Endodermal cell (in vitro differentiated cells): ENCODE measurements around the gene NOS2. TPM values are rescaled to one million over a fixed set of nuclear protein-coding genes. Genes with fewer than 3 reads are reported as not detected.
"Not testable (repeated sequence)": the region's sequence is repeated elsewhere in the genome, so short reads cannot be mapped to it uniquely, and the experiment has no call there.

ENCODE experiments used
- DNase-seq: peaks from one replicate; pipeline ENCODE4 v3.0.0-alpha.2; 2017
- H3K27ac ChIP-seq: 2 replicates; pipeline ENCODE4 v1.5.1; 2013; ENCODE audit warnings: mild to moderate bottlenecking, low read depth, low read length, moderate library complexity
- H3K27me3 ChIP-seq: 2 replicates; pipeline ENCODE4 v1.6.1; 2013; ENCODE audit warnings: mild to moderate bottlenecking, low read length, moderate library complexity; ENCODE audit not compliant: insufficient read depth, control insufficient read depth, poor library complexity, severe bottlenecking
- H3K36me3 ChIP-seq: 2 replicates; pipeline ENCODE4 v1.7.0; 2013; ENCODE audit warnings: mild to moderate bottlenecking, low read length, moderate library complexity; ENCODE audit not compliant: control insufficient read depth, insufficient read depth
- H3K4me1 ChIP-seq: one replicate; pipeline ENCODE4 v1.7.0; 2013; ENCODE audit warnings: low read length; ENCODE audit not compliant: control insufficient read depth, insufficient read depth
- H3K4me3 ChIP-seq: 2 replicates; pipeline ENCODE4 v1.5.1; 2013; ENCODE audit warnings: mild to moderate bottlenecking, low read length, moderate library complexity
- H3K9ac ChIP-seq: 2 replicates; pipeline ENCODE4 v1.6.1; 2013; ENCODE audit warnings: mild to moderate bottlenecking, low read length, moderate library complexity; ENCODE audit not compliant: poor library complexity, severe bottlenecking; ENCODE audit errors: extremely low read depth
- H3K9me3 ChIP-seq: 2 replicates; pipeline ENCODE4 v1.6.1; 2013; ENCODE audit warnings: mild to moderate bottlenecking, low read length, moderate library complexity; ENCODE audit not compliant: control insufficient read depth
- H3K27ac Mint-ChIP-seq: 2 replicates; pipeline ENCODE4 v1.8.0; 2020; ENCODE audit warnings: mixed read lengths
- H3K27me3 Mint-ChIP-seq: 2 replicates; pipeline ENCODE4 v1.8.0; 2021; ENCODE audit warnings: mild to moderate bottlenecking, mixed read lengths; ENCODE audit not compliant: insufficient read depth
- H3K36me3 Mint-ChIP-seq: 2 replicates; pipeline ENCODE4 v1.8.0; 2020; ENCODE audit warnings: low read depth, mixed read lengths
- H3K4me1 Mint-ChIP-seq: 2 replicates; pipeline ENCODE4 v1.8.0; 2020; ENCODE audit warnings: mixed read lengths
- H3K4me3 Mint-ChIP-seq: 2 replicates; pipeline ENCODE4 v1.8.0; 2020; ENCODE audit warnings: mild to moderate bottlenecking, moderate library complexity, mixed read lengths
- H3K9me3 Mint-ChIP-seq: 2 replicates; pipeline ENCODE4 v1.8.0; 2020; ENCODE audit warnings: mild to moderate bottlenecking, mixed read lengths
- WGBS, 2 experiments: methylation state at CpG; one replicate each; pipeline versions ENCODE4 v1.1.5 to v1.1.7; 2013; ENCODE audit warnings: missing lambda C conversion rate in 2 of 2, mixed read lengths in 1 of 2; ENCODE audit not compliant: insufficient coverage in 1 of 2, insufficient read length in 1 of 2; 5-methylcytosine and 5-hydroxymethylcytosine counted together
- total RNA-seq, 2 donors: library from RNA; stranded (reverse); fragmentation: NEBNext Ultra II Directional in 1 of 2; extraction: Animal tissue kit (Norgen Biotek cat#: 25700) in 1 of 2; gene quantifications; 2 replicates in 1 of 2; 3 replicates in 1 of 2; pipeline ENCODE4 v1.2.1, GENCODE V29; 2021
- TF ChIP-seq, protein P1 (sequence below): fragments of 200-600 bp; sonication (generic); conservative IDR thresholded peaks from 2 replicates; pipeline ENCODE4 v1.5.0; 2021; ENCODE audit warnings: antibody characterized with exemption, mild to moderate bottlenecking

The NOS2 gene
- total RNA-seq, 2 donors from 2014 or later, result 0.26 to 0.62 TPM

DNA sequence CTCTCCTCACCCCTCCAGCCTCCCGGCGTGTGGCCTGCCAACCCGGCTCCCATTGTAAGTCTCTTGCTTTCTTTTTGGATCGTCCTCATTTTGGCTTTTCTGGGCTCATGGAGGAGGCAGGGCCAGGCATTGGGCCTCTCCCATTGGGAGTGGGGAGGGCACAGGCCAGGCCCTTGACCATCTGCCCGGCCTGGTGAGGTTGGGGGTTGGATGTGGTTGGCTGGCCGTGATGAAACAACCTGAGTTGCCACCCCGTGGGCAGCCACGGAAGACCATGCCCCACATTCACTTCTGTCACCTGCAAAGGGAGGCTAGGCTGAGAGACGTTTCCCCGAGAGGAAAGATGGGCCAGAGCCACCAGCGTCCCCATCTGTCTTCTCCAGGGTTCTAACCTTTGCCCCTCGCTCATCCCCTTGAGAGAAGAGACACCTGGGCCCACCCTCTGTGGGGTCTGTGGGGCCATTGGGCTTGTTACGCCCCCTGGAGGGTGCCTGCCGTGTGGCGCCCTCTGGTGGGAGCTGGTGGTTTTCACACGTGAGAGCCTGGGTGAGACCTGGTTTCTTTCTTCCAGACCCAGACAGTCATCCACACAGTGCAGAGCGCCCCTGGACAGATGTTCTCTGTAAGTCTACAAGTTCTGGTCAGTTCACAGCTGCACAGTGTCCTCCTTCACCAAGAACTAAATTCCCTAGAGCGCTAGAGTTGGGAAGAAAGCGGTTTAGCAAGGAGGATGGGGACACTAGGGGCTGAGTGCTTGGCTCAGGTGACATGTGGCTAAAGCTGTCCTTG, 47.3 kb downstream of the NOS2 start:
- not testable (repeated sequence) for H3K4me1 Mint-ChIP-seq
- TF ChIP-seq, protein P1, sequence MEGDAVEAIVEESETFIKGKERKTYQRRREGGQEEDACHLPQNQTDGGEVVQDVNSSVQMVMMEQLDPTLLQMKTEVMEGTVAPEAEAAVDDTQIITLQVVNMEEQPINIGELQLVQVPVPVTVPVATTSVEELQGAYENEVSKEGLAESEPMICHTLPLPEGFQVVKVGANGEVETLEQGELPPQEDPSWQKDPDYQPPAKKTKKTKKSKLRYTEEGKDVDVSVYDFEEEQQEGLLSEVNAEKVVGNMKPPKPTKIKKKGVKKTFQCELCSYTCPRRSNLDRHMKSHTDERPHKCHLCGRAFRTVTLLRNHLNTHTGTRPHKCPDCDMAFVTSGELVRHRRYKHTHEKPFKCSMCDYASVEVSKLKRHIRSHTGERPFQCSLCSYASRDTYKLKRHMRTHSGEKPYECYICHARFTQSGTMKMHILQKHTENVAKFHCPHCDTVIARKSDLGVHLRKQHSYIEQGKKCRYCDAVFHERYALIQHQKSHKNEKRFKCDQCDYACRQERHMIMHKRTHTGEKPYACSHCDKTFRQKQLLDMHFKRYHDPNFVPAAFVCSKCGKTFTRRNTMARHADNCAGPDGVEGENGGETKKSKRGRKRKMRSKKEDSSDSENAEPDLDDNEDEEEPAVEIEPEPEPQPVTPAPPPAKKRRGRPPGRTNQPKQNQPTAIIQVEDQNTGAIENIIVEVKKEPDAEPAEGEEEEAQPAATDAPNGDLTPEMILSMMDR, result peak; percentile 24

GRCh38 chr17:27751622-27752490, 48.5 kb downstream of the NOS2 start:
- DNase-seq, result no peak
- H3K9ac ChIP-seq, result no peak overlapping the region
- 90 to 91% methylated on average over 16 to 19 of the region's 19 CpGs for WGBS, 2 experiments
- H3K27me3 ChIP-seq, result no peaks in the 10 kb centered on the region
- no peaks in the 10 kb centered on the region for H3K36me3 Mint-ChIP-seq
- H3K27me3 Mint-ChIP-seq, result no peaks in the 10 kb centered on the region
- TF ChIP-seq, protein P1, result no peak
- H3K9me3 ChIP-seq, result no peaks in the 10 kb centered on the region
- no peaks in the 10 kb centered on the region for H3K9me3 Mint-ChIP-seq
- H3K4me3 ChIP-seq, result no peak overlapping the region
- no peak overlapping the region for H3K27ac Mint-ChIP-seq
- H3K4me1 ChIP-seq, result no peaks in the 10 kb centered on the region
- H3K4me3 Mint-ChIP-seq, result no peak overlapping the region
- H3K4me1 Mint-ChIP-seq, result no peaks in the 10 kb centered on the region
- no peak overlapping the region for H3K27ac ChIP-seq
- H3K36me3 ChIP-seq, result no peaks in the 10 kb centered on the region

More for the DNA sequence above, 47.3 kb downstream of the NOS2 start:
- H3K36me3 Mint-ChIP-seq, H3K9ac ChIP-seq, H3K9me3 ChIP-seq, DNase-seq, H3K27me3 ChIP-seq, H3K27ac Mint-ChIP-seq, H3K4me3 Mint-ChIP-seq, H3K9me3 Mint-ChIP-seq, H3K27me3 Mint-ChIP-seq, H3K27ac ChIP-seq, H3K36me3 ChIP-seq, H3K4me3 ChIP-seq, H3K4me1 ChIP-seq: not testable (repeated sequence)
- 92 to 93% methylated on average over 2 to 5 of the region's 19 CpGs for WGBS, 2 experiments

DNA sequence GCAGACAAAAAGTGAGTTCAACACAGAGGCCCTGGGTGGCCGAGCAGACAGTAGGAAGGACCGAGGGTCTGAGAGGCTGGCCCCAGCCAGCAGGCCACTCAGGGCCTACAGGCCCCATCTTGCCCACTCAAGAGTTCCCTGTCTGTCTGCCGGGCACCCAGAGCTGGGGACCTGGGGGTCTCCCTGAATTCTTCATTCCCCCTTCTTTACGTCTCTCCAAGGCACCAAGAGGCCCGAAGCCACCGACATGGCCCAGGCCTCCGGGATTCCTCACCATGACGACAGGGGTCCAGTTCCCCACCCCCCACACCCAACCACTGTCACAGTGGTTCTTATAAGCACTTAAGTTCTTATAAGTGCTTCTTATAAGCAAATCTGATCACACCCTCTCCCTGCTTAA, 49.2 kb downstream of the NOS2 start:
- no peak overlapping the region for H3K27ac ChIP-seq
- H3K4me3 ChIP-seq, result no peak overlapping the region
- no peaks in the 10 kb centered on the region for H3K27me3 ChIP-seq
- WGBS, 2 experiments, result 93 to 100% methylated on average over 3 to 8 of the region's 8 CpGs
- DNase-seq, result no peak
- no peaks in the 10 kb centered on the region for H3K4me1 ChIP-seq
- TF ChIP-seq, protein P1, result no peak
- Mint-ChIP-seq H3K9me3 (no peaks in the 10 kb centered on the region), H3K27ac (no peak overlapping the region), H3K36me3 (no peaks in the 10 kb centered on the region), H3K4me3 (no peak overlapping the region), H3K27me3 (no peaks in the 10 kb centered on the region), H3K4me1 (no peaks in the 10 kb centered on the region)
- H3K9ac ChIP-seq, result no peak overlapping the region
- no peaks in the 10 kb centered on the region for H3K36me3 ChIP-seq
- no peaks in the 10 kb centered on the region for H3K9me3 ChIP-seq

DNA sequence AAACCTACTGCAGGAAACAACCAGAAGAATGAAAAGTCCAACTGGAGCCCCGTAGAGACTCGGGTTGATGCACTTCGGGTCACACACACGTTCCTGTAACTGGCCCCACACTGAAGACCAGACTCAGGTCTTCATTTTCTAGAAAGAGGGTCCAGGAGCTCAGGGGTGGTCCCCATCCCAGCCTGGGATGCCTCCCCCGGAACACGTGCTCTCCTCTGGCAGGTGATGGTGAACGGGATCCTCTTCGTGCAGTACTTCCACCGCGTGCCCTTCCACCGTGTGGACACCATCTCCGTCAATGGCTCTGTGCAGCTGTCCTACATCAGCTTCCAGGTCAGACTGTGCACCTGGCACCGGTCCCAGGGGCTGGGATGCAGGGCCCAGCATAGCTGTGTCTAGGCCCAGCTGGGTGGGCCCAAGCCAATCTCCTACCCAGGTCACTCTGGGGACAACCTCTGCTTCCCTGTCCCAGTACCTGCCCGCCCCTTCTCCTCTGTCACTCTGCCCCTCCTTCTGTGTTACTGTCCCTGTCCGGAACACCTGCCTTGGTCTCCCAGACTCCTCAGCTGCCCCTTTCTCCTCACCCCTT, 50.7 kb downstream of the NOS2 start:
- not testable (repeated sequence) for H3K4me1 Mint-ChIP-seq, H3K36me3 ChIP-seq, H3K9me3 Mint-ChIP-seq, H3K4me1 ChIP-seq, H3K27me3 Mint-ChIP-seq, H3K27ac ChIP-seq, H3K9ac ChIP-seq, H3K4me3 Mint-ChIP-seq, DNase-seq, H3K27ac Mint-ChIP-seq, H3K4me3 ChIP-seq, H3K9me3 ChIP-seq, H3K27me3 ChIP-seq, H3K36me3 Mint-ChIP-seq
- WGBS, 2 experiments, result 91 to 94% methylated on average over 5 to 15 of the region's 15 CpGs
